SK-N-SH treated with all-trans-retinoic acid at 6 μM for 48 hours (cell line): ENCODE results near the gene NCAM1.

Source experiments
- BACH2 ChIP-seq: fragments of 250-450 bp; sonication (Bioruptor Pico); IDR thresholded peaks from 2 replicates; pipeline ENCODE4 v1.9.0; 2021; ENCODE audit warnings: mild to moderate bottlenecking, borderline replicate concordance
- CREB5 ChIP-seq: fragments of 250-450 bp; sonication (Bioruptor Pico); IDR thresholded peaks from 2 replicates; pipeline ENCODE4 v1.5.1; 2020; ENCODE audit warnings: low read depth, mild to moderate bottlenecking, moderate library complexity
- CSRNP3 ChIP-seq: fragments of 250-450 bp; sonication (Bioruptor Pico); IDR thresholded peaks from 2 replicates; pipeline ENCODE4 v1.5.1; 2021; ENCODE audit warnings: mild to moderate bottlenecking, moderate library complexity
- OSR1 ChIP-seq: fragments of 250-450 bp; sonication (Bioruptor Pico); IDR thresholded peaks from 2 replicates; pipeline ENCODE4 v1.8.0; 2022; ENCODE audit warnings: moderate library complexity, mild to moderate bottlenecking, inconsistent platforms
- PATZ1 ChIP-seq: fragments of 250-450 bp; sonication (Bioruptor Pico); IDR thresholded peaks from 2 replicates; pipeline ENCODE4 v1.8.0; 2020; ENCODE audit warnings: mild to moderate bottlenecking, moderate library complexity, borderline replicate concordance
- RARB ChIP-seq: fragments of 250-450 bp; sonication (Bioruptor Pico); IDR thresholded peaks from 2 replicates; pipeline ENCODE4 v1.8.0; 2021; ENCODE audit warnings: mild to moderate bottlenecking, moderate library complexity
- TCF4 ChIP-seq: fragments of 250-450 bp; sonication (Bioruptor Pico); IDR thresholded peaks from 2 replicates; pipeline ENCODE4 v1.8.0; 2021; ENCODE audit warnings: mild to moderate bottlenecking, moderate library complexity, borderline replicate concordance
- TF ChIP-seq, protein P1 (sequence below): fragments of 250-450 bp; sonication (Bioruptor Pico); IDR thresholded peaks from 2 replicates; pipeline ENCODE4 v1.8.0; 2021; ENCODE audit warnings: low read depth, mild to moderate bottlenecking, moderate library complexity, borderline replicate concordance

- TF ChIP-seq PATZ1 (CRISPR knock-in tag) (no peak), TCF4 (CRISPR knock-in tag) (no peak), OSR1 (CRISPR knock-in tag) (no peak), BACH2 (CRISPR knock-in tag) (no peak), RARB (CRISPR knock-in tag) (no peak), CSRNP3 (no peak), CREB5 (CRISPR knock-in tag) (no peak)
- TF ChIP-seq, protein P1, sequence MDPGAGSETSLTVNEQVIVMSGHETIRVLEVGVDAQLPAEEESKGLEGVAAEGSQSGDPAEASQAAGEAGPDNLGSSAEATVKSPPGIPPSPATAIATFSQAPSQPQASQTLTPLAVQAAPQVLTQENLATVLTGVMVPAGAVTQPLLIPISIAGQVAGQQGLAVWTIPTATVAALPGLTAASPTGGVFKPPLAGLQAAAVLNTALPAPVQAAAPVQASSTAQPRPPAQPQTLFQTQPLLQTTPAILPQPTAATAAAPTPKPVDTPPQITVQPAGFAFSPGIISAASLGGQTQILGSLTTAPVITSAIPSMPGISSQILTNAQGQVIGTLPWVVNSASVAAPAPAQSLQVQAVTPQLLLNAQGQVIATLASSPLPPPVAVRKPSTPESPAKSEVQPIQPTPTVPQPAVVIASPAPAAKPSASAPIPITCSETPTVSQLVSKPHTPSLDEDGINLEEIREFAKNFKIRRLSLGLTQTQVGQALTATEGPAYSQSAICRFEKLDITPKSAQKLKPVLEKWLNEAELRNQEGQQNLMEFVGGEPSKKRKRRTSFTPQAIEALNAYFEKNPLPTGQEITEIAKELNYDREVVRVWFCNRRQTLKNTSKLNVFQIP (CRISPR knock-in tag), result no peak
Measured at GRCh38 chr11:113035708-113036107, 74.5 kb downstream of the NCAM1 start.
